ENCODE measurements around the gene CD52.

GRCh38 chr1:26287811-26288210 is 29.9 kb upstream of the CD52 start:
- TF ChIP-seq POLR2A (IDR thresholded peaks at IDR 0.05; ENCODE audit: low read length) (no peak), GATA1 (IDR thresholded peaks at IDR 0.05; ENCODE audit: low read depth, low read length) (no peak)

Measured in erythroblast (primary cell).